Measurements from ENCODE around the gene ZNF581.

DNA sequence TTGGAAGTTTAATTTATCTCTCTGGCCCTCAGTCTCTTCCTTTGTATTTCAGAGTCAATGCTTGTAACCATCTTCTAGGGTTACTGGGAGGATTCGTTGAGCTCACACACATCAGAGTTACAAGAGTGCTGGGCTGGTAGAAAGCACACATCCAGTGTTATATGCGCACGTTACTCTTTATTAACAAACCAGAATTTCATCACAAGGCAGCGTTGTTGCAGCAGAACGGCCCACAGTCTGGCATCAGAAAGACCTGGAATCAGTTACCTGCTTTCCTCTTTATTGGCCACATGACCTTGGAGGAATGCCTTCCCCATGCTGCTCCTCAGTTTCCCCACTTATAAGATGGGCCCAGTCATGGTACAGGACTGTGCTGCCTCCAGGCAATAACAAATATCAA is 34.1 kb upstream of the ZNF581 start:
- TF ChIP-seq POLR2A (IDR thresholded peaks at IDR 0.05), result no peak
- TF ChIP-seq, protein P1, sequence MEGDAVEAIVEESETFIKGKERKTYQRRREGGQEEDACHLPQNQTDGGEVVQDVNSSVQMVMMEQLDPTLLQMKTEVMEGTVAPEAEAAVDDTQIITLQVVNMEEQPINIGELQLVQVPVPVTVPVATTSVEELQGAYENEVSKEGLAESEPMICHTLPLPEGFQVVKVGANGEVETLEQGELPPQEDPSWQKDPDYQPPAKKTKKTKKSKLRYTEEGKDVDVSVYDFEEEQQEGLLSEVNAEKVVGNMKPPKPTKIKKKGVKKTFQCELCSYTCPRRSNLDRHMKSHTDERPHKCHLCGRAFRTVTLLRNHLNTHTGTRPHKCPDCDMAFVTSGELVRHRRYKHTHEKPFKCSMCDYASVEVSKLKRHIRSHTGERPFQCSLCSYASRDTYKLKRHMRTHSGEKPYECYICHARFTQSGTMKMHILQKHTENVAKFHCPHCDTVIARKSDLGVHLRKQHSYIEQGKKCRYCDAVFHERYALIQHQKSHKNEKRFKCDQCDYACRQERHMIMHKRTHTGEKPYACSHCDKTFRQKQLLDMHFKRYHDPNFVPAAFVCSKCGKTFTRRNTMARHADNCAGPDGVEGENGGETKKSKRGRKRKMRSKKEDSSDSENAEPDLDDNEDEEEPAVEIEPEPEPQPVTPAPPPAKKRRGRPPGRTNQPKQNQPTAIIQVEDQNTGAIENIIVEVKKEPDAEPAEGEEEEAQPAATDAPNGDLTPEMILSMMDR (IDR thresholded peaks at IDR 0.05), result no peak

Measured in heart left ventricle (tissue), 13 donors.